IMR-90 (cell line): ENCODE results near the gene KIF1A. TPM values are rescaled to one million over a fixed set of nuclear protein-coding genes. Genes with fewer than 3 reads are reported as not detected.

Experiments
- ATAC-seq: fragments of 200-7000 bp; cut with Tn5 transposase; 2 replicates; pipeline ENCODE4 v1.9.1; 2020; ENCODE audit warnings: low read depth, mild to moderate bottlenecking, moderate library complexity
- BruUV-seq: library from RNA; stranded (reverse); fragments of 400-500 nt; replicated peaks from 2 replicates; lab custom pipeline; 2021; lab: Mats Ljungman, UMichigan
- CTCF ChIA-PET: fragments of 300-600 bp; formaldehyde crosslinking; extraction: SDS; loops from one replicate; lab custom pipeline; 2021; ENCODE audit warnings: antibody characterized with exemption; lab: Yijun Ruan, JAX
- POLR2A ChIA-PET: fragments of 300-600 bp; sonication (Branson Sonifier 250); formaldehyde crosslinking; loops from one replicate; lab custom pipeline; 2022; ENCODE audit warnings: antibody characterized with exemption; ENCODE audit not compliant: unreplicated experiment; lab: Charles Lee
- DNase-seq: peaks from one replicate; pipeline ENCODE4 v3.0.0; 2013
- H2AFZ ChIP-seq: replicated peaks from 2 replicates; pipeline ENCODE3; 2013; ENCODE audit warnings: low read length, mild to moderate bottlenecking; ENCODE audit not compliant: poor library complexity
- H2AK5ac ChIP-seq: 2 replicates; pipeline ENCODE4 v1.6.1; 2013; ENCODE audit warnings: low read depth, low read length, inconsistent platforms
- H2AK9ac ChIP-seq: replicated peaks from 2 replicates; pipeline ENCODE3; 2013; ENCODE audit warnings: mild to moderate bottlenecking, low read depth, low read length, moderate library complexity; ENCODE audit not compliant: poor library complexity
- H2BK120ac ChIP-seq: 2 replicates; pipeline ENCODE4 v1.6.1; 2013; ENCODE audit warnings: low read depth, low read length, inconsistent platforms
- H2BK15ac ChIP-seq: 3 replicates; pipeline ENCODE4 v1.6.1; 2013; ENCODE audit warnings: low read depth, low read length, inconsistent platforms
- H2BK20ac ChIP-seq: 2 replicates; pipeline ENCODE4 v1.6.1; 2013; ENCODE audit warnings: low read depth, mild to moderate bottlenecking, inconsistent platforms, low read length, moderate library complexity
- H2BK5ac ChIP-seq: 2 replicates; pipeline ENCODE4 v1.6.1; 2013; ENCODE audit warnings: mild to moderate bottlenecking, low read depth, low read length, inconsistent platforms; ENCODE audit not compliant: poor library complexity, severe bottlenecking
- H3K14ac ChIP-seq: replicated peaks from 2 replicates; pipeline ENCODE4 v1.6.1; 2013; ENCODE audit warnings: low read depth, low read length, inconsistent platforms
- H3K18ac ChIP-seq: 2 replicates; pipeline ENCODE4 v1.6.1; 2013; ENCODE audit warnings: low read depth, low read length, control low read depth
- H3K23ac ChIP-seq: 2 replicates; pipeline ENCODE4 v1.6.1; 2013; ENCODE audit warnings: low read depth, low read length, inconsistent platforms
- H3K27ac ChIP-seq: 2 replicates; pipeline ENCODE4 v1.5.1; 2013; ENCODE audit warnings: mild to moderate bottlenecking, control low read depth, low read length; ENCODE audit not compliant: insufficient read depth
- H3K27me3 ChIP-seq: 2 replicates; pipeline ENCODE4 v1.6.1; 2013; ENCODE audit warnings: low read length; ENCODE audit not compliant: control insufficient read depth, insufficient read depth
- H3K36me3 ChIP-seq: 2 replicates; pipeline ENCODE4 v1.6.1; 2013; ENCODE audit warnings: low read length, mixed read lengths; ENCODE audit not compliant: control insufficient read depth, insufficient read depth
- H3K4ac ChIP-seq: 2 replicates; pipeline ENCODE4 v1.6.1; 2013; ENCODE audit warnings: low read depth, low read length, inconsistent platforms
- H3K4me1 ChIP-seq: 2 replicates; pipeline ENCODE4 v1.6.1; 2013; ENCODE audit warnings: low read length, mixed read lengths; ENCODE audit not compliant: control insufficient read depth, insufficient read depth
- H3K4me2 ChIP-seq: 2 replicates; pipeline ENCODE4 v1.6.1; 2013; ENCODE audit warnings: low read depth, mild to moderate bottlenecking, control low read depth, low read length, moderate library complexity
- H3K4me3 ChIP-seq: 2 replicates; pipeline ENCODE4 v1.5.1; 2013; ENCODE audit warnings: low read depth, mild to moderate bottlenecking, control low read depth, low read length, moderate library complexity; ENCODE audit not compliant: insufficient read depth
- H3K56ac ChIP-seq: 2 replicates; pipeline ENCODE4 v1.6.1; 2013; ENCODE audit warnings: low read length, inconsistent platforms; ENCODE audit not compliant: insufficient read depth; ENCODE audit errors: extremely low read depth
- H3K79me1 ChIP-seq, 2 experiments: 2 replicates each; pipeline ENCODE4 v1.6.1; 2013; ENCODE audit warnings: low read length in 2 of 2, inconsistent platforms in 1 of 2, low read depth in 1 of 2
- H3K9ac ChIP-seq: 2 replicates; pipeline ENCODE4 v1.6.1; 2013; ENCODE audit warnings: low read depth, low read length, control low read depth
- H3K9me1 ChIP-seq: 2 replicates; pipeline ENCODE4 v1.6.1; 2013; ENCODE audit warnings: low read length, inconsistent platforms; ENCODE audit not compliant: insufficient read depth
- H3K9me3 ChIP-seq: 2 replicates; pipeline ENCODE4 v1.6.1; 2013; ENCODE audit warnings: low read length; ENCODE audit not compliant: control insufficient read depth, insufficient read depth
- H4K20me1 ChIP-seq: 2 replicates; pipeline ENCODE4 v1.6.1; 2013; ENCODE audit warnings: low read length, inconsistent platforms; ENCODE audit not compliant: insufficient read depth
- H4K5ac ChIP-seq: 2 replicates; pipeline ENCODE4 v1.6.1; 2013; ENCODE audit warnings: mild to moderate bottlenecking, low read depth, low read length, control low read depth
- H4K8ac ChIP-seq, 2 experiments: 2 replicates each; pipeline ENCODE4 v1.6.1; 2013; ENCODE audit warnings: low read depth in 2 of 2, low read length in 2 of 2, control low read depth in 1 of 2, inconsistent platforms in 1 of 2
- H4K91ac ChIP-seq: 2 replicates; pipeline ENCODE4 v1.6.1; 2013; ENCODE audit warnings: low read depth, low read length, inconsistent platforms; ENCODE audit not compliant: insufficient read depth
- CEBPB ChIP-seq: IDR thresholded peaks from 2 replicates; pipeline ENCODE4 v1.6.1; 2012; ENCODE audit warnings: low read depth, low read length, improper control_type of control experiment
- FOS ChIP-seq: fragments of 150-350 bp; IDR thresholded peaks from 2 replicates; pipeline ENCODE4 v1.6.1; 2016; ENCODE audit warnings: low read depth, low read length
- MAZ ChIP-seq: IDR thresholded peaks from 2 replicates; pipeline ENCODE4 v1.6.1; 2012; ENCODE audit warnings: low read depth, mild to moderate bottlenecking, low read length, improper control_type of control experiment, moderate library complexity, borderline replicate concordance
- NFE2L2 ChIP-seq: fragments of 150-350 bp; IDR thresholded peaks from 2 replicates; pipeline ENCODE4 v1.6.1; 2016; ENCODE audit warnings: low read depth, mild to moderate bottlenecking, low read length
- RAD21 ChIP-seq: IDR thresholded peaks from 2 replicates; pipeline ENCODE4 v1.6.1; 2012; ENCODE audit warnings: low read length, improper control_type of control experiment
- RCOR1 ChIP-seq: IDR thresholded peaks from 2 replicates; pipeline ENCODE4 v1.6.1; 2012; ENCODE audit warnings: mild to moderate bottlenecking, low read length, improper control_type of control experiment; ENCODE audit not compliant: insufficient replicate concordance
- RFX5 ChIP-seq: IDR thresholded peaks from 2 replicates; pipeline ENCODE4 v1.8.0; 2012; ENCODE audit warnings: low read depth, mild to moderate bottlenecking, low read length, moderate library complexity
- USF2 ChIP-seq: fragments of 150-350 bp; IDR thresholded peaks from 2 replicates; pipeline ENCODE4 v1.6.1; 2017; ENCODE audit warnings: mild to moderate bottlenecking, antibody characterized with exemption, low read length, low read depth
- WGBS, 2 experiments: methylation state at CpG; one replicate each; pipeline versions ENCODE4 v1.1.5 to v1.1.7; 2013; ENCODE audit warnings: missing lambda C conversion rate in 2 of 2; ENCODE audit not compliant: insufficient read length in 1 of 2; ENCODE audit errors: extremely low coverage in 2 of 2; 5-methylcytosine and 5-hydroxymethylcytosine counted together
- dilution Hi-C: fragments of 300-500 bp; cut with HindIII; formaldehyde crosslinking; loops from one replicate; pipeline ENCODE4 v1.14.3; 2018; ENCODE audit warnings: low sequenced_read_pairs; ENCODE audit not compliant: unreplicated experiment
- in situ Hi-C: fragments of 300-500 bp; cut with MboI; formaldehyde crosslinking; loops from 3 replicates; pipeline ENCODE4 v1.14.3; 2019; ENCODE audit warnings: low sequenced_read_pairs, inconsistent platforms, mixed read lengths
- intact Hi-C: fragments of 100-400 bp; cut with micrococcal nuclease; formaldehyde crosslinking; loops from 2 replicates; pipeline ENCODE4 v1.10.0; 2022
- polyA plus RNA-seq, 3 experiments: library from polyadenylated mRNA; depleted of rRNA; stranded (reverse); fragments of >200 nt; gene quantifications; 2 replicates each; pipeline ENCODE4 v1.2.3, GENCODE V29; 2012; ENCODE audit warnings: low replicate concordance in 1 of 3
- total RNA-seq: library from RNA; depleted of rRNA; stranded (reverse); fragments of >200 nt; gene quantifications from 2 replicates; pipeline ENCODE4 v1.2.3, GENCODE V29; 2012

Gene KIF1A
- total and polyA plus RNA-seq, 2 of the 4 experiments (the other 2 are of a cell fraction), result under 0.01 TPM; not detected in 1

GRCh38 chr2:240752209-240752608 is 67.8 kb downstream of the KIF1A start:
- Histone ChIP-seq H4K8ac (no peak overlapping the region), H2BK15ac (no peak overlapping the region), H3K14ac (no peak overlapping the region), H3K27me3 (peaks cover 16% of the 10 kb centered on the region; the same call in 1 of the 2 replicates), H3K9me3 (no peaks in the 10 kb centered on the region), H3K4me2 (no peak overlapping the region), H2BK5ac (no peak overlapping the region), H3K4me1 (no peaks in the 10 kb centered on the region), H2BK20ac (no peak overlapping the region), H3K9ac (no peak overlapping the region), H3K56ac (no peak overlapping the region), H3K4me3 (no peak overlapping the region), H2AFZ (no peak overlapping the region), H3K23ac (no peak overlapping the region), H4K5ac (no peak overlapping the region), H4K91ac (no peak overlapping the region), H3K36me3 (no peaks in the 10 kb centered on the region), H2AK5ac (no peak overlapping the region), H2BK120ac (no peak overlapping the region), H3K27ac (no peak overlapping the region), H2AK9ac (no peak overlapping the region), H3K9me1 (no peaks in the 10 kb centered on the region), H3K79me1 (no peaks in the 10 kb centered on the region), H3K18ac (no peak overlapping the region), H4K20me1 (no peaks in the 10 kb centered on the region; the same call in 1 of the 2 replicates), H3K4ac (no peak overlapping the region)
- intact Hi-C loops, result no loop called here
- ChIA-PET POLR2A (no interaction called here), CTCF (no interaction called here)
- dilution Hi-C loops, result no loop called here
- 70% methylated on average over 2 of the region's 10 CpGs; no CpG with 5 or more reads in 1 of the 2 experiments for WGBS, 2 experiments
- ATAC-seq (no peak), DNase-seq (no peak)
- TF ChIP-seq RFX5 (no peak), RCOR1 (no peak), MAZ (no peak), USF2 (no peak), NFE2L2 (no peak), FOS (no peak), RAD21 (no peak), CEBPB (no peak)
- no TSS peak for BruUV-seq
- in situ Hi-C loops, result no loop called here
